ENCODE measurements around the gene DELE1. TPM values are rescaled to one million over a fixed set of nuclear protein-coding genes. Genes with fewer than 3 reads are reported as not detected.

Gene DELE1
- polyA plus RNA-seq, 1 donor from 2014 or later = 49.6 TPM

DNA sequence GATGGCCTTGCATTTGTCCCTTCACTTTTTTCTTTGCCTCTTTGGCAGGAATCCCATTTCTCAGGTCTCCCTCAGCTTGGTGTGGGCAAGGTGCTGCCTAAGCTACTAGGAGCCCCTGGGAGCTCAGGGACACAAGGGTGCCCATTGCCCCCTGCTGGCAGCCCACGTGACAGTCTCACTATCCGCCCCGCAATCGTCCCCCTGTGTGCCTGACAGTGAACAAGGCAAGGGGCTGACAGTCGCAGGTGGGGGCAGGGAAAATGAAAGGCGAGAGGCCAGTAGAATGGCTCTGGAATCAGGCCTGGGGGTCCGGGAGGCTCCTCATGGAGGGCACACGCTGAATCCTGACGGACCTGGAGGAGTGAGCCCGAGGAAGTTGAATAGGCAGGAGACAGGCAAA, 36.3 kb downstream of the DELE1 start:
- H3K27ac ChIP-seq (ENCODE audit: low read length) = no peak overlapping the region
- H3K79me2 ChIP-seq (replicated peaks; ENCODE audit: insufficient read depth, low read length) = no peaks in the 10 kb centered on the region
- no peaks in the 10 kb centered on the region for H3K9me3 ChIP-seq (ENCODE audit: low read length)
- H3F3A ChIP-seq (ENCODE audit: insufficient read depth, low read length, poor library complexity, severe bottlenecking) = peaks cover 8% of the 10 kb centered on the region
- peak overlapping the region; percentile 19 for H3K9ac ChIP-seq (ENCODE audit: low read length)
- H4K20me1 ChIP-seq (ENCODE audit: insufficient read depth) = no peaks in the 10 kb centered on the region
- H3K9me2 ChIP-seq (ENCODE audit: insufficient read depth, low read length) = no peaks in the 10 kb centered on the region
- TF ChIP-seq EP300 (conservative IDR thresholded peaks at IDR 0.05; ENCODE audit: poor library complexity, severe bottlenecking) (no peak), RAD21 (conservative IDR thresholded peaks at IDR 0.05) (peak; percentile 8)
- no peak overlapping the region for H2AFZ ChIP-seq (ENCODE audit: low read depth, low read length)
- no peak overlapping the region for H3K4me3 ChIP-seq (ENCODE audit: low read length)
- no peak overlapping the region for H3K4me2 ChIP-seq (ENCODE audit: low read length)
- H3K27me3 ChIP-seq (ENCODE audit: insufficient read depth, low read depth, low read length) = no peaks in the 10 kb centered on the region
- no peaks in the 10 kb centered on the region for H3K36me3 ChIP-seq (ENCODE audit: insufficient read depth, low read length)

DNA sequence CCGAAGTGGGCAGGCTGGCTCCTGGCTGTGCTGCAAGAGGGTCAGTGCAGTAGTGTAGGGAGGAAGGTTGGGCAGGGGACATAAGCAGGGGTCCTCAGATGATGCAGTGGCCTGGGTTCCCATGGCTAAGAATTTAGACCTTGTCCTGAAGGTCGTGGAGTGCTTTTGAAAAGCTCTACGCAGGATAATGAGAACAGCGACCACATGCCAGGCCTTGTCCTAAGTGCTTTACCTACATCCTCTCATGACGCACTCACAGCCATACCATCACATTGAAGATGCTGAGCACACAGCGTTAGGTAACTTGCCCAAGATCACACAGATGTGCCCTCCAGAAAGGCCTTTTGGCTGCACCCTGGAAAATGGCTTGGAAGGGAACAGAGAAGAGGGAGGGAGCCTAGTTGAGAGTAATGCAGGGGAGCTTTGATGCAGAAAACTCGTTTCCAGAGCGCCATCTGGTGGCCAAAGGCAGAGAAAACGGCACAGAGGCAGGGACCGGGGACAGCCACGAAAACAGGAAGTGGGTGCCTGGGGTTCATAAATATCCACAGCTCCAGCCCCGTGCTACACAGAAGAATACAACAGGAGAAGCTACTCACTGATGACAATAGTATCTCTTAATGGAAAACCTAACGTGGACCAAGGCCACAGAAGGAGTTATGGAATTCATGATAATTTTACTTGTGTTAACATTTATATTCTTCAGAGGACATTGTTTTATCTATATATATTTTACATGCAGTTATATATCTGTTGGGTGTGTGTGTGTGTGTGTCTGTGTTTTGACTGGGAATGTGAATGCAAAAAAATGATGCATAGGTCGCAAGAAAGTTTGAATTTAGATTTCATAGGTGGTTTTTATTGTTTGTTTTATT, 37.0 kb downstream of the DELE1 start:
- Histone ChIP-seq H3K4me2 (ENCODE audit: low read length) (no peak overlapping the region), H3K9ac (ENCODE audit: low read length) (peak overlapping the region; percentile 19), H3K27ac (ENCODE audit: low read length) (no peak overlapping the region), H3K4me3 (ENCODE audit: low read length) (no peak overlapping the region), H4K20me1 (ENCODE audit: insufficient read depth) (no peaks in the 10 kb centered on the region), H3K27me3 (ENCODE audit: insufficient read depth, low read depth, low read length) (no peaks in the 10 kb centered on the region), H3K36me3 (ENCODE audit: insufficient read depth, low read length) (no peaks in the 10 kb centered on the region), H2AFZ (ENCODE audit: low read depth, low read length) (no peak overlapping the region), H3K9me2 (ENCODE audit: insufficient read depth, low read length) (no peaks in the 10 kb centered on the region), H3F3A (ENCODE audit: insufficient read depth, low read length, poor library complexity, severe bottlenecking) (peaks cover 8% of the 10 kb centered on the region), H3K9me3 (ENCODE audit: low read length) (no peaks in the 10 kb centered on the region), H3K79me2 (replicated peaks; ENCODE audit: insufficient read depth, low read length) (no peaks in the 10 kb centered on the region)
- TF ChIP-seq RAD21 (conservative IDR thresholded peaks at IDR 0.05) (peak; percentile 95), TAF1 (IDR thresholded peaks at IDR 0.05; ENCODE audit: low read depth) (no peak), POLR2AphosphoS5 (IDR thresholded peaks at IDR 0.05) (no peak), MXI1 (conservative IDR thresholded peaks at IDR 0.05; ENCODE audit: poor library complexity, severe bottlenecking) (peak; percentile 25), EP300 (conservative IDR thresholded peaks at IDR 0.05; ENCODE audit: poor library complexity, severe bottlenecking) (no peak), SMC3 (conservative IDR thresholded peaks at IDR 0.05; ENCODE audit: poor library complexity) (peak; percentile 99), EZH2 (IDR thresholded peaks at IDR 0.05; ENCODE audit: borderline replicate concordance, insufficient read depth, low read length, poor library complexity, severe bottlenecking) (no peak)
- TF ChIP-seq, protein P1, sequence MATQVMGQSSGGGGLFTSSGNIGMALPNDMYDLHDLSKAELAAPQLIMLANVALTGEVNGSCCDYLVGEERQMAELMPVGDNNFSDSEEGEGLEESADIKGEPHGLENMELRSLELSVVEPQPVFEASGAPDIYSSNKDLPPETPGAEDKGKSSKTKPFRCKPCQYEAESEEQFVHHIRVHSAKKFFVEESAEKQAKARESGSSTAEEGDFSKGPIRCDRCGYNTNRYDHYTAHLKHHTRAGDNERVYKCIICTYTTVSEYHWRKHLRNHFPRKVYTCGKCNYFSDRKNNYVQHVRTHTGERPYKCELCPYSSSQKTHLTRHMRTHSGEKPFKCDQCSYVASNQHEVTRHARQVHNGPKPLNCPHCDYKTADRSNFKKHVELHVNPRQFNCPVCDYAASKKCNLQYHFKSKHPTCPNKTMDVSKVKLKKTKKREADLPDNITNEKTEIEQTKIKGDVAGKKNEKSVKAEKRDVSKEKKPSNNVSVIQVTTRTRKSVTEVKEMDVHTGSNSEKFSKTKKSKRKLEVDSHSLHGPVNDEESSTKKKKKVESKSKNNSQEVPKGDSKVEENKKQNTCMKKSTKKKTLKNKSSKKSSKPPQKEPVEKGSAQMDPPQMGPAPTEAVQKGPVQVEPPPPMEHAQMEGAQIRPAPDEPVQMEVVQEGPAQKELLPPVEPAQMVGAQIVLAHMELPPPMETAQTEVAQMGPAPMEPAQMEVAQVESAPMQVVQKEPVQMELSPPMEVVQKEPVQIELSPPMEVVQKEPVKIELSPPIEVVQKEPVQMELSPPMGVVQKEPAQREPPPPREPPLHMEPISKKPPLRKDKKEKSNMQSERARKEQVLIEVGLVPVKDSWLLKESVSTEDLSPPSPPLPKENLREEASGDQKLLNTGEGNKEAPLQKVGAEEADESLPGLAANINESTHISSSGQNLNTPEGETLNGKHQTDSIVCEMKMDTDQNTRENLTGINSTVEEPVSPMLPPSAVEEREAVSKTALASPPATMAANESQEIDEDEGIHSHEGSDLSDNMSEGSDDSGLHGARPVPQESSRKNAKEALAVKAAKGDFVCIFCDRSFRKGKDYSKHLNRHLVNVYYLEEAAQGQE (IDR thresholded peaks at IDR 0.05; ENCODE audit: borderline replicate concordance) = no peak
- TF ChIP-seq, protein P2, sequence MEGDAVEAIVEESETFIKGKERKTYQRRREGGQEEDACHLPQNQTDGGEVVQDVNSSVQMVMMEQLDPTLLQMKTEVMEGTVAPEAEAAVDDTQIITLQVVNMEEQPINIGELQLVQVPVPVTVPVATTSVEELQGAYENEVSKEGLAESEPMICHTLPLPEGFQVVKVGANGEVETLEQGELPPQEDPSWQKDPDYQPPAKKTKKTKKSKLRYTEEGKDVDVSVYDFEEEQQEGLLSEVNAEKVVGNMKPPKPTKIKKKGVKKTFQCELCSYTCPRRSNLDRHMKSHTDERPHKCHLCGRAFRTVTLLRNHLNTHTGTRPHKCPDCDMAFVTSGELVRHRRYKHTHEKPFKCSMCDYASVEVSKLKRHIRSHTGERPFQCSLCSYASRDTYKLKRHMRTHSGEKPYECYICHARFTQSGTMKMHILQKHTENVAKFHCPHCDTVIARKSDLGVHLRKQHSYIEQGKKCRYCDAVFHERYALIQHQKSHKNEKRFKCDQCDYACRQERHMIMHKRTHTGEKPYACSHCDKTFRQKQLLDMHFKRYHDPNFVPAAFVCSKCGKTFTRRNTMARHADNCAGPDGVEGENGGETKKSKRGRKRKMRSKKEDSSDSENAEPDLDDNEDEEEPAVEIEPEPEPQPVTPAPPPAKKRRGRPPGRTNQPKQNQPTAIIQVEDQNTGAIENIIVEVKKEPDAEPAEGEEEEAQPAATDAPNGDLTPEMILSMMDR (IDR thresholded peaks at IDR 0.05; ENCODE audit: poor library complexity, severe bottlenecking) = peak; percentile 97

Data from neural cell (in vitro differentiated cells).